Karpas-422 (cell line): ENCODE results near the gene SLC7A4. TPM values are rescaled to one million over a fixed set of nuclear protein-coding genes. Genes with fewer than 3 reads are reported as not detected.

Experiments
- DNase-seq: peaks from one replicate; pipeline ENCODE4 v3.0.0-alpha.2; 2015
- H2AFZ ChIP-seq: fragments of 200-600 bp; sonication (generic); 2 replicates; pipeline ENCODE4 v1.6.1; 2014; ENCODE audit warnings: antibody characterized with exemption, low read length, mixed read lengths
- H3K27ac ChIP-seq: fragments of 200-600 bp; sonication (generic); 2 replicates; pipeline ENCODE4 v1.5.1; 2014; ENCODE audit warnings: mild to moderate bottlenecking, low read length, moderate library complexity
- H3K27me3 ChIP-seq: fragments of 200-600 bp; sonication (generic); 2 replicates; pipeline ENCODE4 v1.6.1; 2014; ENCODE audit warnings: low read length, mixed read lengths
- H3K36me3 ChIP-seq: fragments of 200-600 bp; sonication (generic); 2 replicates; pipeline ENCODE4 v1.6.1; 2014; ENCODE audit warnings: low read length, mixed read lengths; ENCODE audit not compliant: insufficient read depth
- H3K4me1 ChIP-seq: fragments of 200-600 bp; sonication (generic); 2 replicates; pipeline ENCODE4 v1.6.1; 2014; ENCODE audit warnings: mild to moderate bottlenecking, low read length, mixed read lengths
- H3K4me2 ChIP-seq: fragments of 200-600 bp; sonication (generic); 2 replicates; pipeline ENCODE4 v1.6.1; 2014; ENCODE audit warnings: low read length, low read depth, mild to moderate bottlenecking; ENCODE audit not compliant: poor library complexity, severe bottlenecking
- H3K4me3 ChIP-seq: fragments of 200-600 bp; sonication (generic); 2 replicates; pipeline ENCODE4 v1.5.1; 2014; ENCODE audit warnings: mild to moderate bottlenecking, antibody characterized with exemption, low read length, mixed read lengths
- H3K79me2 ChIP-seq: fragments of 200-600 bp; sonication (generic); 2 replicates; pipeline ENCODE4 v1.6.1; 2014; ENCODE audit warnings: mild to moderate bottlenecking, low read length, mixed read lengths
- H3K9ac ChIP-seq: fragments of 200-600 bp; sonication (generic); 2 replicates; pipeline ENCODE4 v1.6.0; 2014; ENCODE audit warnings: low read length
- H3K9me2 ChIP-seq: fragments of 200-600 bp; sonication (generic), shearing (Covaris generic); replicated peaks from 2 replicates; pipeline ENCODE4 v1.6.0; 2014; ENCODE audit warnings: mild to moderate bottlenecking, low read length, moderate library complexity; ENCODE audit not compliant: insufficient read depth
- H3K9me3 ChIP-seq: fragments of 300-700, 200-600 bp; sonication (generic); 2 replicates; pipeline ENCODE4 v1.6.1; 2014; ENCODE audit warnings: low read length, mixed read lengths
- H4K20me1 ChIP-seq: fragments of 200-600 bp; sonication (generic); 2 replicates; pipeline ENCODE4 v1.6.1; 2014; ENCODE audit warnings: mild to moderate bottlenecking, antibody characterized with exemption, low read length, low read depth; ENCODE audit not compliant: insufficient read depth
- total RNA-seq: library from RNA; depleted of rRNA; stranded (reverse); fragments of >200 nt; shearing (Covaris generic); gene quantifications from 2 replicates; pipeline ENCODE4 v1.2.3, GENCODE V29; 2014; ENCODE audit warnings: low replicate concordance

Gene SLC7A4
- total RNA-seq, 1 experiment from 2014 or later, result not detected

- no peaks in the 10 kb centered on the region for H3K4me1 ChIP-seq
- no peak overlapping the region for H3K27ac ChIP-seq
- H3K4me3 ChIP-seq, result no peak overlapping the region
- no peaks in the 10 kb centered on the region for H3K27me3 ChIP-seq
- peak; percentile 78 for DNase-seq
- H3K9me3 ChIP-seq, result no peaks in the 10 kb centered on the region
- H3K9ac ChIP-seq, result no peak overlapping the region
- no peaks in the 10 kb centered on the region for H3K9me2 ChIP-seq
- no peaks in the 10 kb centered on the region for H3K79me2 ChIP-seq
- no peaks in the 10 kb centered on the region for H4K20me1 ChIP-seq
- no peak overlapping the region for H2AFZ ChIP-seq
- no peak overlapping the region for H3K4me2 ChIP-seq
- no peaks in the 10 kb centered on the region for H3K36me3 ChIP-seq
These were observed 11.4 kb downstream of the SLC7A4 start for GRCh38 chr22:21020802-21021429.

- peaks cover 23% of the 10 kb centered on the region for H3K4me1 ChIP-seq
- no peaks in the 10 kb centered on the region for H3K27me3 ChIP-seq
- no peak overlapping the region for H3K9ac ChIP-seq
- H4K20me1 ChIP-seq, result no peaks in the 10 kb centered on the region
- no peak overlapping the region for H3K4me3 ChIP-seq
- no peak for DNase-seq
- no peak overlapping the region for H3K27ac ChIP-seq
- H3K9me2 ChIP-seq, result no peaks in the 10 kb centered on the region
- no peaks in the 10 kb centered on the region for H3K79me2 ChIP-seq
- H3K9me3 ChIP-seq, result no peaks in the 10 kb centered on the region
- no peak overlapping the region for H2AFZ ChIP-seq
- H3K36me3 ChIP-seq, result no peaks in the 10 kb centered on the region
- no peak overlapping the region for H3K4me2 ChIP-seq
These were observed 14.0 kb downstream of the SLC7A4 start for GRCh38 chr22:21018314-21018713.

GRCh38 chr22:21016644-21017420, 15.5 kb downstream of the SLC7A4 start:
- no peak overlapping the region for H3K4me2 ChIP-seq
- H3K4me3 ChIP-seq, result no peak overlapping the region
- no peaks in the 10 kb centered on the region for H3K9me3 ChIP-seq
- H3K9ac ChIP-seq, result no peak overlapping the region
- peaks cover 25% of the 10 kb centered on the region for H3K4me1 ChIP-seq
- no peak overlapping the region for H2AFZ ChIP-seq
- DNase-seq, result no peak
- H3K36me3 ChIP-seq, result no peaks in the 10 kb centered on the region
- no peaks in the 10 kb centered on the region for H4K20me1 ChIP-seq
- H3K79me2 ChIP-seq, result no peaks in the 10 kb centered on the region
- no peak overlapping the region for H3K27ac ChIP-seq
- no peaks in the 10 kb centered on the region for H3K27me3 ChIP-seq
- H3K9me2 ChIP-seq, result no peaks in the 10 kb centered on the region

GRCh38 chr22:21015466-21016006, 16.8 kb downstream of the SLC7A4 start:
- H3K36me3 ChIP-seq, result no peaks in the 10 kb centered on the region
- no peaks in the 10 kb centered on the region for H4K20me1 ChIP-seq
- no peaks in the 10 kb centered on the region for H3K79me2 ChIP-seq
- peaks cover 25% of the 10 kb centered on the region for H3K4me1 ChIP-seq
- H3K9me2 ChIP-seq, result no peaks in the 10 kb centered on the region
- peak overlapping the region; percentile 55; the same call in 1 of the 2 replicates for H2AFZ ChIP-seq
- H3K9me3 ChIP-seq, result no peaks in the 10 kb centered on the region
- no peak for DNase-seq
- no peaks in the 10 kb centered on the region for H3K27me3 ChIP-seq
- peak overlapping the region; percentile 61 for H3K9ac ChIP-seq
- H3K27ac ChIP-seq, result peak overlapping the region; percentile 53; the same call in 1 of the 2 replicates
- peak overlapping the region; percentile 82 for H3K4me2 ChIP-seq
- peak overlapping the region; percentile 68; the same call in 1 of the 2 replicates for H3K4me3 ChIP-seq

GRCh38 chr22:21014726-21015465, 17.5 kb downstream of the SLC7A4 start, which contains the start of gene P2RX6:
P2RX6 (plus strand) TSS chr22:21015165; CDS start chr22:21015175, 10 bp downstream.
- H3K4me3 ChIP-seq, result peak within 1 kb of the TSS; percentile 68
- H3K36me3 ChIP-seq, result no peaks in the 10 kb centered on the region
- H3K27ac ChIP-seq, result peak within 1 kb of the TSS; percentile 53
- peak within 1 kb of the TSS; percentile 82 for H3K4me2 ChIP-seq
- DNase-seq, result peak; percentile 60
- H3K79me2 ChIP-seq, result no peaks in the 10 kb centered on the region
- peak within 1 kb of the TSS; percentile 70 for H3K9ac ChIP-seq
- H4K20me1 ChIP-seq, result no peaks in the 10 kb centered on the region
- no peaks in the 10 kb centered on the region for H3K9me3 ChIP-seq
- H3K27me3 ChIP-seq, result no peaks in the 10 kb centered on the region
- peak within 1 kb of the TSS; percentile 55 for H2AFZ ChIP-seq
- no peaks in the 10 kb centered on the region for H3K9me2 ChIP-seq
- H3K4me1 ChIP-seq, result peaks cover 25% of the 10 kb centered on the region

GRCh38 chr22:21014202-21014725, 18.1 kb downstream of the SLC7A4 start:
- Histone ChIP-seq H3K4me1 (peaks cover 25% of the 10 kb centered on the region), H2AFZ (peak overlapping the region; percentile 55; the same call in 1 of the 2 replicates), H3K4me2 (peak overlapping the region; percentile 82), H3K27me3 (no peaks in the 10 kb centered on the region), H3K4me3 (peak overlapping the region; percentile 68), H3K9me3 (no peaks in the 10 kb centered on the region), H3K9ac (peak overlapping the region; percentile 70), H3K9me2 (no peaks in the 10 kb centered on the region), H3K36me3 (no peaks in the 10 kb centered on the region), H4K20me1 (no peaks in the 10 kb centered on the region), H3K79me2 (no peaks in the 10 kb centered on the region), H3K27ac (peak overlapping the region; percentile 53)
- peak; percentile 98 for DNase-seq

- Histone ChIP-seq H3K36me3 (no peaks in the 10 kb centered on the region), H3K27ac (no peak overlapping the region), H3K4me1 (peaks cover 25% of the 10 kb centered on the region), H2AFZ (0 out of 2 replicates have a peak overlapping the region, but pooled peaks have one; percentile 15), H3K79me2 (no peaks in the 10 kb centered on the region), H4K20me1 (no peaks in the 10 kb centered on the region), H3K4me2 (peak overlapping the region; percentile 82), H3K4me3 (peak overlapping the region; percentile 68), H3K27me3 (no peaks in the 10 kb centered on the region), H3K9ac (peak overlapping the region; percentile 70), H3K9me3 (no peaks in the 10 kb centered on the region), H3K9me2 (no peaks in the 10 kb centered on the region)
- no peak for DNase-seq
These were observed 18.6 kb downstream of the SLC7A4 start for GRCh38 chr22:21013657-21014201.
